Dermis blood vessel endothelial cell (primary cell): ENCODE measurements around the gene TMEM171. TPM values are rescaled to one million over a fixed set of nuclear protein-coding genes. Genes with fewer than 3 reads are reported as not detected.

ENCODE experiments used
- DNase-seq: peaks from one replicate; pipeline ENCODE4 v3.0.0; 2010
- total RNA-seq: library from RNA; depleted of rRNA; stranded (reverse); fragments of >200 nt; gene quantifications from 2 replicates; pipeline ENCODE4 v1.2.3, GENCODE V29; 2014

TMEM171 gene
- total RNA-seq, 1 donor from 2014 or later: 1.0 TPM

- peak; percentile 7 for DNase-seq
These were observed 716 bp downstream of the TMEM171 start for GRCh38 chr5:73121119-73121463.

- DNase-seq: peak; percentile 59
These were observed 2.8 kb downstream of the TMEM171 start for GRCh38 chr5:73122875-73123810.

- no peak for DNase-seq
These were observed 4.9 kb downstream of the TMEM171 start for GRCh38 chr5:73125289-73125688.

- no peak for DNase-seq
These were observed 6.0 kb downstream of the TMEM171 start for GRCh38 chr5:73126381-73126780.

- no peak for DNase-seq
These were observed 6.6 kb downstream of the TMEM171 start for GRCh38 chr5:73126957-73127356.

- no peak for DNase-seq
These were observed 8.8 kb downstream of the TMEM171 start for GRCh38 chr5:73129143-73129542.

GRCh38 chr5:73130811-73131210 lies 10.4 kb downstream of the TMEM171 start:
- DNase-seq: no peak

- DNase-seq: no peak
These were observed 11.5 kb downstream of the TMEM171 start for GRCh38 chr5:73131711-73132425.

GRCh38 chr5:73132759-73133158 lies 12.4 kb downstream of the TMEM171 start:
- no peak for DNase-seq

- no peak for DNase-seq
These were observed 14.6 kb downstream of the TMEM171 start for GRCh38 chr5:73135021-73135420.

- DNase-seq: peak; percentile 62
These were observed 15.2 kb downstream of the TMEM171 start for GRCh38 chr5:73135429-73136054.

GRCh38 chr5:73136055-73136562 lies 15.7 kb downstream of the TMEM171 start:
- DNase-seq: peak; percentile 10

GRCh38 chr5:73137563-73138530 lies 17.5 kb downstream of the TMEM171 start:
- DNase-seq: no peak

- DNase-seq: no peak
These were observed 19.1 kb downstream of the TMEM171 start for GRCh38 chr5:73139485-73139884.

- DNase-seq: no peak
These were observed 20.4 kb downstream of the TMEM171 start for GRCh38 chr5:73140801-73141200.

- no peak for DNase-seq
These were observed 21.7 kb downstream of the TMEM171 start for GRCh38 chr5:73142035-73142434.

- no peak for DNase-seq
These were observed 23.3 kb downstream of the TMEM171 start for GRCh38 chr5:73143716-73144115.

- no peak for DNase-seq
These were observed 29.2 kb downstream of the TMEM171 start for GRCh38 chr5:73149540-73149939.

GRCh38 chr5:73150876-73151275 lies 30.5 kb downstream of the TMEM171 start:
- no peak for DNase-seq

GRCh38 chr5:73151766-73152410 lies 31.5 kb downstream of the TMEM171 start:
- peak; percentile 49 for DNase-seq
